GM12864 (cell line): ENCODE measurements around the gene TMEM225B.
"Not testable (repeated sequence)": the region's sequence is repeated elsewhere in the genome, so short reads cannot be mapped to it uniquely, and the experiment has no call there.

ENCODE experiments used
- DNase-seq: peaks from one replicate; pipeline ENCODE4 v3.0.0-alpha.2; 2011; ENCODE audit warnings: low read depth
- H3K4me3 ChIP-seq: 2 replicates; pipeline ENCODE4 v1.5.1; 2011; ENCODE audit warnings: mild to moderate bottlenecking, low read depth, low read length, control low read depth
- CTCF ChIP-seq: IDR thresholded peaks from 2 replicates; pipeline ENCODE4 v1.5.1; 2011; ENCODE audit warnings: low read depth, mild to moderate bottlenecking, moderate library complexity, low read length, control low read depth, inconsistent platforms; ENCODE audit errors: missing control alignments

TMEM225B gene

GRCh38 chr7:99628471-99629465 lies 30.7 kb downstream of the TMEM225B start:
- no peak for DNase-seq
- no peak for TF ChIP-seq CTCF
- H3K4me3 ChIP-seq, result no peak overlapping the region

- H3K4me3 ChIP-seq, result no peak overlapping the region
- no peak for DNase-seq
- no peak for TF ChIP-seq CTCF
Observed at GRCh38 chr7:99629643-99630042, 31.6 kb downstream of the TMEM225B start.

- peak; percentile 16 for TF ChIP-seq CTCF
- no peak for DNase-seq
- no peak overlapping the region for H3K4me3 ChIP-seq
Observed at GRCh38 chr7:99631295-99632109, 33.4 kb downstream of the TMEM225B start.

GRCh38 chr7:99637414-99637813 lies 39.3 kb downstream of the TMEM225B start:
- DNase-seq, H3K4me3 ChIP-seq: not testable (repeated sequence)

GRCh38 chr7:99638731-99639130 lies 40.7 kb downstream of the TMEM225B start:
- TF ChIP-seq CTCF, result no peak
- H3K4me3 ChIP-seq, result no peak overlapping the region
- no peak for DNase-seq

GRCh38 chr7:99639267-99639666 lies 41.2 kb downstream of the TMEM225B start:
- DNase-seq, result no peak
- no peak overlapping the region for H3K4me3 ChIP-seq
- TF ChIP-seq CTCF, result no peak

- no peak for TF ChIP-seq CTCF
- H3K4me3 ChIP-seq, result no peak overlapping the region
- no peak for DNase-seq
Observed at GRCh38 chr7:99642027-99642426, 44.0 kb downstream of the TMEM225B start.
